ENCODE measurements around the gene SLC13A4. TPM values are rescaled to one million over a fixed set of nuclear protein-coding genes. Genes with fewer than 3 reads are reported as not detected.

The SLC13A4 gene, protein sequence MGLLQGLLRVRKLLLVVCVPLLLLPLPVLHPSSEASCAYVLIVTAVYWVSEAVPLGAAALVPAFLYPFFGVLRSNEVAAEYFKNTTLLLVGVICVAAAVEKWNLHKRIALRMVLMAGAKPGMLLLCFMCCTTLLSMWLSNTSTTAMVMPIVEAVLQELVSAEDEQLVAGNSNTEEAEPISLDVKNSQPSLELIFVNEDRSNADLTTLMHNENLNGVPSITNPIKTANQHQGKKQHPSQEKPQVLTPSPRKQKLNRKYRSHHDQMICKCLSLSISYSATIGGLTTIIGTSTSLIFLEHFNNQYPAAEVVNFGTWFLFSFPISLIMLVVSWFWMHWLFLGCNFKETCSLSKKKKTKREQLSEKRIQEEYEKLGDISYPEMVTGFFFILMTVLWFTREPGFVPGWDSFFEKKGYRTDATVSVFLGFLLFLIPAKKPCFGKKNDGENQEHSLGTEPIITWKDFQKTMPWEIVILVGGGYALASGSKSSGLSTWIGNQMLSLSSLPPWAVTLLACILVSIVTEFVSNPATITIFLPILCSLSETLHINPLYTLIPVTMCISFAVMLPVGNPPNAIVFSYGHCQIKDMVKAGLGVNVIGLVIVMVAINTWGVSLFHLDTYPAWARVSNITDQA
- total RNA-seq (2022; extraction: Qiagen RNA extraction): not detected in 5 replicates

DNA sequence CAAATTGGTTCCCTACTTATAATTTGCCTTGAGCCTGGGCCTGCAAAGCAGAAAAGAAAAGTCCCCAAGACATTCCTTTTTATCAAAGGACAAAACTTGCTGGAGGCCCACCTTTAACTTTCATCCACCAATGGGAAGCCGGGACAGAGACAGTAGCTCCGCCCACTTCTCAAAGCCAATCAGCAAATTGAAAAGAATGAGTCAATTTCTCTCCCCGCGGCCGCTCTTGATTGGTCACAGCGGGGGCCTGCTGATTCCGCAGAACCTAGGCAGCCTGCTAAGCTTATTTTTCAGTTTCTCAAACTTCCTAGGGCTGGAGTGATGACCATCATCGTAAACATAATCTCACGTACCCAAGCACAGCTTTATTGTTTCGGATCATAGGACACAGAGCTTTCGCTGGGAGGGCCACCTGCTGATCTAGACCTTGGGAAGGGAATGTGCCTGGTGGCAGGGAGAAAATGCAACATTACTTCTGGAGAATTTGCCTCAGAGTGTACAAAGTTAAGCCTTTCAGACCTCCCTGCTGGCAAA is at the start of gene SLC13A4:
Gene SLC13A4, minus strand, starts transcription at position 51 of the 534 bp plus-strand sequence. CDS start 690 bp downstream, outside the sequence.

DNA sequence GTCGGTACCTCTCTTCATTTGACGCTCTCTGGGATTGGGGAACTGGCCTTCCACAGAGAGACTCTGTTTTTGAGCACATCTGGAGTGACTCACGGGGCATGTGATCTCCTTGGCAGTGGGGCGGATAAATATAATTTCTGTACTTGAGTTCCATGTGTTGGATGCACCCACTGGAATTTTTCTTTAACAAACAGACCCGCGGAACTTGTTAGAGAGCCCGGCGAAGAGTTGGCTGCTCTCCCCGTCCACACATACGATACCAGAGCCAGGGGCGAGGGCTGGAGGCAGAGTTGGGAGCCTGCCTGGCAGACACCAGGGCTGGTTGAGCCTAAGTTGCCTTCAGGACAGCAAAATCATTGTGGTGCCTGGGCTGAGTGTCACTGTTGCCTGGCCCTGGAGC is 20.8 kb upstream of the SLC13A4 start, which contains the start of gene FAM180A:
Gene FAM180A, minus strand, starts transcription at position 44 of the 400 bp plus-strand sequence. CDS start 233 bp downstream, outside the sequence.

DNA sequence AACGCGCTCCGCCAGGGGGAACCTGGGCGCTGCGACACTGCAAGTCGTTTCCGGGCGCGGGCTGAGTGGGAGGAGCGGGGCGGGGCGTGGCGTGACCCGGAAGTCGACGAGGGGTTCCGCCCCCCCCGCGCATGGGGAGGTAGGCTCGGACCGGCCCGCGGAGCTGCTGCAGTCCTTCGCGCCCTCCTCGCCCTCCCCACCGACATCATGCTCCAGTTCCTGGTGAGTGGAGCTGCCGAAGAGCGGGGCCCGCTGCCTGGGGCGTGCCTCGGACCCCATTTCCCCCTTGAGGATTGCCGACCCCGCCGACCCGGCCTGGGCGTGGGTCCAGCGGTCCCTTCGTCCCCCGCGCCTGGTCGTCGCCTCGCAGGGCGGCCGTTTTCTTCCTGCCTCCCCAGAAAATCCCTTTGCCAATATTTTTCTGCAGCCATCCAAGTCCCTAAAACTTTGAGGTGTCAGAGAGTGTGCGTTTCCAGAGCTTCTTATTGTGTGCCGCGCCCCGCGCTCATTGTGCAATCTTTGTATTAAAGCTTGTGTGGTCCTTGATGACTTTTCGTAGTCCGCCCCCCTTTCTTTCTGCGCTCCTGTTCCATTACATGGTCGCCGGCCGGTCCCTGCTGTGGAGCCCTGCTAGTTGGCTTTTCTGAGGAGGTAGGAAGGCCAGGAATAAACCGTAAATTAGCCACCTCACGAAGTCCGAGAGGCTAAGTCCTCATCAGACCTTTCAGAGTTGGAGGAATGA is 65.4 kb downstream of the SLC13A4 start, which contains the start of gene STMP1:
Gene STMP1, plus strand, starts transcription at position 142 of the 742 bp plus-strand sequence.

Other genes with a start within 250 kb of the SLC13A4 start
- gene CNOT4, start 218.1 kb downstream of the SLC13A4 start, total RNA-seq (2022; extraction: Qiagen RNA extraction): 10.2 to 12.8 TPM (median 10.9 TPM) in 5 replicates
- 45.3 to 55.6 TPM (median 48.7 TPM) in 5 replicates for gene NUP205, start 170.3 kb downstream of the SLC13A4 start, total RNA-seq (2022; extraction: Qiagen RNA extraction)
- 25.8 to 32.7 TPM (median 29.4 TPM) in 5 replicates for gene STMP1, start 65.7 kb downstream of the SLC13A4 start, total RNA-seq (2022; extraction: Qiagen RNA extraction)
- gene FAM180A, start 20.6 kb upstream of the SLC13A4 start, total RNA-seq (2022; extraction: Qiagen RNA extraction): 0.06 to 0.13 TPM in 2 of 5 replicates, not detected in the others
- gene MTPN, start 249.2 kb upstream of the SLC13A4 start, total RNA-seq (2022; extraction: Qiagen RNA extraction): 84.4 to 134 TPM (median 111 TPM) in 5 replicates